Mesenchymal stem cell (in vitro differentiated cells and primary cell): ENCODE results near the gene CLDN11.

ENCODE experiments used
- DNase-seq: peaks from one replicate; pipeline ENCODE4 v3.0.0-alpha.2; 2013
- H2AFZ ChIP-seq: one replicate; pipeline ENCODE4 v1.6.1; 2013; ENCODE audit warnings: low read depth, mild to moderate bottlenecking, control low read depth, inconsistent platforms, low read length, moderate library complexity
- H2AK5ac ChIP-seq: 2 replicates; pipeline ENCODE4 v1.6.1; 2013; ENCODE audit warnings: low read length, moderate library complexity, mild to moderate bottlenecking, inconsistent platforms; ENCODE audit not compliant: severe bottlenecking
- H2BK120ac ChIP-seq: one replicate; pipeline ENCODE4 v1.6.1; 2013; ENCODE audit warnings: low read depth, mild to moderate bottlenecking, inconsistent platforms, low read length, moderate library complexity
- H2BK12ac ChIP-seq, 2 experiments: one replicate each; pipeline ENCODE4 v1.6.1; 2013; ENCODE audit warnings: inconsistent platforms in 2 of 2, low read length in 2 of 2, mild to moderate bottlenecking in 2 of 2, moderate library complexity in 2 of 2, control low read depth in 1 of 2
- H2BK15ac ChIP-seq: one replicate; pipeline ENCODE4 v1.6.1; 2013; ENCODE audit warnings: mild to moderate bottlenecking, low read depth, inconsistent platforms; ENCODE audit not compliant: poor library complexity, severe bottlenecking
- H2BK5ac ChIP-seq: 2 replicates; pipeline ENCODE4 v1.6.1; 2013; ENCODE audit warnings: low read depth, mild to moderate bottlenecking, low read length, control low read depth, inconsistent platforms; ENCODE audit not compliant: poor library complexity, severe bottlenecking
- H3K14ac ChIP-seq, 2 experiments: one replicate each; pipeline ENCODE4 v1.6.1; 2013; ENCODE audit warnings: inconsistent platforms in 2 of 2, low read length in 2 of 2, control low read depth in 1 of 2, mild to moderate bottlenecking in 1 of 2, moderate library complexity in 1 of 2
- H3K18ac ChIP-seq, 2 experiments: one replicate each; pipeline ENCODE4 v1.6.1; 2013; ENCODE audit warnings: inconsistent platforms in 2 of 2, low read length in 2 of 2, control low read depth in 1 of 2, low read depth in 1 of 2, mild to moderate bottlenecking in 1 of 2
- H3K23ac ChIP-seq, 2 experiments: one replicate each; pipeline ENCODE4 v1.6.1; 2013; ENCODE audit warnings: inconsistent platforms in 2 of 2, low read length in 2 of 2, mild to moderate bottlenecking in 2 of 2, moderate library complexity in 2 of 2, control low read depth in 1 of 2
- H3K27ac ChIP-seq: 2 replicates; pipeline ENCODE4 v1.5.1; 2013; ENCODE audit warnings: mild to moderate bottlenecking, moderate library complexity, low read length, control low read depth, inconsistent platforms; ENCODE audit not compliant: poor library complexity, severe bottlenecking
- H3K27me3 ChIP-seq, 2 experiments: 2 replicates each; pipeline versions ENCODE4 v1.6.1 to v1.7.0; 2013; ENCODE audit warnings: low read length in 2 of 2, mild to moderate bottlenecking in 2 of 2, moderate library complexity in 2 of 2, control low read depth in 1 of 2, inconsistent platforms in 1 of 2; ENCODE audit not compliant: control insufficient read depth in 1 of 2, insufficient read depth in 1 of 2
- H3K36me3 ChIP-seq, 2 experiments: 2 replicates each; pipeline versions ENCODE4 v1.6.1 to v1.7.0; 2013; ENCODE audit warnings: low read length in 2 of 2, control low read depth in 1 of 2, inconsistent platforms in 1 of 2, low read depth in 1 of 2, mild to moderate bottlenecking in 1 of 2; ENCODE audit not compliant: insufficient read depth in 2 of 2, control insufficient read depth in 1 of 2
- H3K4ac ChIP-seq, 2 experiments: one replicate each; pipeline ENCODE4 v1.6.1; 2013; ENCODE audit warnings: inconsistent platforms in 2 of 2, low read length in 2 of 2, mild to moderate bottlenecking in 2 of 2, moderate library complexity in 2 of 2, control low read depth in 1 of 2, low read depth in 1 of 2
- H3K4me1 ChIP-seq: 2 replicates; pipeline ENCODE4 v1.6.1; 2013; ENCODE audit warnings: low read depth, low read length, control low read depth; ENCODE audit not compliant: control insufficient read depth, insufficient read depth
- H3K4me2 ChIP-seq: 2 replicates; pipeline ENCODE4 v1.6.1; 2013; ENCODE audit warnings: low read length, mild to moderate bottlenecking, inconsistent platforms; ENCODE audit not compliant: poor library complexity, severe bottlenecking
- H3K4me3 ChIP-seq, 2 experiments: 2 replicates each; pipeline versions ENCODE4 v1.5.1 to v1.7.0; 2013; ENCODE audit warnings: low read length in 2 of 2, mild to moderate bottlenecking in 2 of 2, control low read depth in 1 of 2, low read depth in 1 of 2; ENCODE audit not compliant: insufficient read depth in 1 of 2
- H3K79me1 ChIP-seq: replicated peaks from 2 replicates; pipeline ENCODE4 v1.6.1; 2013; ENCODE audit warnings: mild to moderate bottlenecking, control low read depth, low read length, inconsistent platforms; ENCODE audit not compliant: poor library complexity, severe bottlenecking
- H3K9ac ChIP-seq: 2 replicates; pipeline ENCODE4 v1.7.0; 2013; ENCODE audit warnings: mild to moderate bottlenecking, low read length, moderate library complexity
- H3K9me3 ChIP-seq: 2 replicates; pipeline ENCODE4 v1.7.0; 2013; ENCODE audit warnings: mild to moderate bottlenecking, low read length; ENCODE audit not compliant: control insufficient read depth
- H4K8ac ChIP-seq: one replicate; pipeline ENCODE4 v1.6.1; 2013; ENCODE audit warnings: inconsistent platforms, mild to moderate bottlenecking, low read length, moderate library complexity
- H4K91ac ChIP-seq: one replicate; pipeline ENCODE4 v1.6.1; 2013; ENCODE audit warnings: mild to moderate bottlenecking, low read length, inconsistent platforms
- WGBS: methylation state at CpG from one replicate; pipeline ENCODE4 v1.1.7; 2013; ENCODE audit warnings: mixed read lengths; 5-methylcytosine and 5-hydroxymethylcytosine counted together

CLDN11 gene

GRCh38 chr3:170443457-170443856 lies 24.8 kb downstream of the CLDN11 start:
- no peak overlapping the region for H2AK5ac ChIP-seq
- H3K9ac ChIP-seq, result no peak overlapping the region
- H4K91ac ChIP-seq, result no peak overlapping the region
- no peak overlapping the region for H4K8ac ChIP-seq
- no peaks in the 10 kb centered on the region for H3K27me3 ChIP-seq
- no peak overlapping the region for H2BK120ac ChIP-seq
- no peak overlapping the region for H2BK15ac ChIP-seq
- H3K9me3 ChIP-seq, result no peaks in the 10 kb centered on the region
- H3K36me3 ChIP-seq, result peaks cover 0 to 10% of the 10 kb centered on the region in 2 experiments
- no peak overlapping the region for H3K4ac ChIP-seq
- H3K14ac ChIP-seq, result no peak overlapping the region
- no peaks in the 10 kb centered on the region for H3K79me1 ChIP-seq
- H2AFZ ChIP-seq, result no peak overlapping the region
- H2BK5ac ChIP-seq, result no peak overlapping the region
- no peak overlapping the region for H2BK12ac ChIP-seq
- H3K4me1 ChIP-seq, result no peaks in the 10 kb centered on the region
- H3K27ac ChIP-seq, result no peak overlapping the region
- H3K4me3 ChIP-seq, result no peak overlapping the region
- H3K18ac ChIP-seq, result no peak overlapping the region
- no peak overlapping the region for H3K4me2 ChIP-seq
- H3K23ac ChIP-seq, result no peak overlapping the region
- DNase-seq, result no peak

DNA sequence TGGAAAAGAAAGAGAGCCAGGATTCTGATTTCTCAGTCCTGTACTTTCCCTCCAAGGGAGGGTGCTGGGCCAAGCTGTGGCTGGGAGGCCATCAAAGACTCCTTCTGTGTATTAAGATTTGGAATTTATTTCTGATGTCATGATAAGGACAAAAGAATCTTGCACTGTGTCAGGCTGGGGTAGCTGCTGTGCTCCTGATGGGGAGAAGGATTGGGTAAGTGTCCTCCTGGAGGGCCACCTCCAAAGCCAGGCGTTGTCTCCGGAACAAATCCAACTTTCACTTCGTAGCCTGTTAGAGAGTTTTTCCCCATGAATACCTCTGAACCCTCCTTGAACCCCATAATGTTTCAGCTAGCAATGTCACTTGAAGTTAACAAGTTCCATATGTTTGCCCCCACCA lies 29.9 kb downstream of the CLDN11 start:
- Histone ChIP-seq H2AK5ac (no peak overlapping the region), H2BK5ac (no peak overlapping the region), H4K91ac (no peak overlapping the region), H3K4me2 (no peak overlapping the region), H3K27me3 (no peaks in the 10 kb centered on the region), H2BK15ac (no peak overlapping the region), H3K14ac (no peak overlapping the region), H3K9ac (peak overlapping the region; percentile 77), H3K18ac (no peak overlapping the region), H3K79me1 (no peaks in the 10 kb centered on the region), H3K27ac (no peak overlapping the region), H3K9me3 (no peaks in the 10 kb centered on the region), H2BK120ac (no peak overlapping the region), H3K4me3 (peak overlapping the region in 1 of 2 experiments; percentile 67), H3K23ac (no peak overlapping the region), H3K4me1 (no peaks in the 10 kb centered on the region), H4K8ac (no peak overlapping the region), H3K4ac (no peak overlapping the region), H2BK12ac (no peak overlapping the region), H3K36me3 (no peaks in the 10 kb centered on the region), H2AFZ (no peak overlapping the region)
- no peak for DNase-seq
- WGBS, result 98% methylated on average over 3 of the region's 3 CpGs

DNA sequence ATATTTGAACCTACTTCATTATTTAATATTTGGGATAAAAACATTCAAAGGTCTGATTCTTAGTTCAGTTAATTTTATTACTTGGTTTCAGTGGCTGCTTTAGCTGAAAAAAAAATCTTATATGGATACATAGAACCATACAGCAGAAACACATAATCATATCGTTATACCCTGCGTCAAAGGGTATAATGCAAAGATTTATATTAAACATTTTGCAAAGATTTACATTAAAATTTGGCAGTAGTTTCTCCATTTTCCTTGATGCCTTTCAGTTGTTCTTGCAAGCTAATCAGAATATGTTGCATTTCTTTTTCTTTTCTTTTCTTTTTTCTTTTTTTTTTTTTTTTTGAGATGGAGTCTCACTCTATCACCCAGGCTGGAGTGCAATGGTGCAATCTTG lies 31.4 kb downstream of the CLDN11 start:
- Histone ChIP-seq H2BK12ac (no peak overlapping the region), H3K4ac (no peak overlapping the region), H4K8ac (no peak overlapping the region), H3K14ac (no peak overlapping the region), H3K9ac (no peak overlapping the region), H3K9me3 (no peaks in the 10 kb centered on the region), H3K23ac (no peak overlapping the region), H2AFZ (no peak overlapping the region), H4K91ac (no peak overlapping the region), H3K4me2 (no peak overlapping the region), H2BK120ac (no peak overlapping the region), H2AK5ac (no peak overlapping the region), H3K27ac (no peak overlapping the region), H3K27me3 (no peaks in the 10 kb centered on the region), H3K79me1 (no peaks in the 10 kb centered on the region), H2BK15ac (no peak overlapping the region), H3K4me3 (no peak overlapping the region), H2BK5ac (no peak overlapping the region), H3K4me1 (no peaks in the 10 kb centered on the region), H3K36me3 (no peaks in the 10 kb centered on the region), H3K18ac (no peak overlapping the region)
- no CpG with 5 or more reads among the region's 2 CpGs for WGBS
- no peak for DNase-seq

- H3K23ac ChIP-seq, result no peak overlapping the region
- no peak overlapping the region for H3K4ac ChIP-seq
- H3K18ac ChIP-seq, result no peak overlapping the region
- no peak overlapping the region for H4K8ac ChIP-seq
- H3K4me2 ChIP-seq, result no peak overlapping the region
- H3K27me3 ChIP-seq, result no peaks in the 10 kb centered on the region
- no peaks in the 10 kb centered on the region for H3K79me1 ChIP-seq
- H2BK120ac ChIP-seq, result no peak overlapping the region
- WGBS, result 83% methylated on average over 6 of the region's 6 CpGs
- H4K91ac ChIP-seq, result no peak overlapping the region
- H2BK12ac ChIP-seq, result no peak overlapping the region
- H2BK15ac ChIP-seq, result no peak overlapping the region
- no peak overlapping the region for H2AFZ ChIP-seq
- H3K4me3 ChIP-seq, result no peak overlapping the region
- no peak for DNase-seq
- no peak overlapping the region for H3K9ac ChIP-seq
- no peaks in the 10 kb centered on the region for H3K36me3 ChIP-seq
- H3K14ac ChIP-seq, result no peak overlapping the region
- H3K9me3 ChIP-seq, result no peaks in the 10 kb centered on the region
- H2BK5ac ChIP-seq, result no peak overlapping the region
- H3K4me1 ChIP-seq, result no peaks in the 10 kb centered on the region
- no peak overlapping the region for H2AK5ac ChIP-seq
- no peak overlapping the region for H3K27ac ChIP-seq
These were observed 35.8 kb downstream of the CLDN11 start for GRCh38 chr3:170454509-170454908.
